Stomach (tissue), 4 donors: ENCODE measurements around the gene IGF1R.

Experiments used
- CTCF ChIP-seq, 7 experiments: fragments of 450-650 bp in 4 of 7; fragments of 200-600 bp in 3 of 7; sonication (generic) in 3 of 7; IDR thresholded peaks; one replicate each; pipeline ENCODE4 v1.5.1; 2016 to 2019; ENCODE audit warnings: antibody characterized with exemption in 7 of 7, control low read depth in 2 of 7, mild to moderate bottlenecking in 1 of 7
- POLR2A ChIP-seq, 4 donors: fragments of 450-650 bp; IDR thresholded peaks; one replicate each; pipeline ENCODE4 v1.6.1; 2016; ENCODE audit warnings: antibody characterized with exemption in 4 of 4, control low read depth in 2 of 4, mild to moderate bottlenecking in 1 of 4, moderate library complexity in 1 of 4
- POLR2AphosphoS5 ChIP-seq, 3 donors: sonication (generic); formaldehyde crosslinking; IDR thresholded peaks; one replicate each; pipeline ENCODE4 v1.6.1; 2016; ENCODE audit warnings: antibody characterized with exemption in 3 of 3

- TF ChIP-seq CTCF (IDR thresholded peaks at IDR 0.05) (no peak), POLR2A (IDR thresholded peaks at IDR 0.05) (no peak), POLR2AphosphoS5 (IDR thresholded peaks at IDR 0.05) (peak in 1 of 3 donors; percentile 67)
Observed at GRCh38 chr15:98888820-98889479, 240.6 kb downstream of the IGF1R start.
